ENCODE results near the gene ZNF724.

- TF ChIP-seq CTCF (IDR thresholded peaks at IDR 0.05) (no peak), POLR2A (IDR thresholded peaks at IDR 0.05) (no peak)
Observed at GRCh38 chr19:23190341-23190740, 59.9 kb downstream of the ZNF724 start.

Measured in tibial nerve (tissue), 3 donors.